Panc1 (cell line): Measurements from ENCODE around the gene TSHZ2. TPM values are rescaled to one million over a fixed set of nuclear protein-coding genes. Genes with fewer than 3 reads are reported as not detected.

ENCODE experiments used
- ATAC-seq: fragments of 200-7000 bp; cut with Tn5 transposase; 2 replicates; pipeline ENCODE4 v1.9.1; 2020; ENCODE audit warnings: mild to moderate bottlenecking, moderate library complexity
- BruUV-seq: library from RNA; stranded (reverse); fragments of 400-500 nt; replicated peaks from 2 replicates; lab custom pipeline; 2021; lab: Mats Ljungman, UMichigan
- CTCF ChIA-PET: fragments of 300-600 bp; sonication (Branson Sonifier 250); formaldehyde crosslinking; loops from one replicate; lab custom pipeline; 2022; ENCODE audit warnings: antibody characterized with exemption; lab: Charles Lee
- POLR2A ChIA-PET: fragments of 300-600 bp; sonication (Branson Sonifier 250); formaldehyde crosslinking; loops from one replicate; lab custom pipeline; 2022; ENCODE audit warnings: antibody characterized with exemption; lab: Charles Lee
- DNase-seq: peaks from one replicate; pipeline ENCODE4 v3.0.0-alpha.2; 2010; ENCODE audit warnings: low read depth, low spot score
- H3K27ac ChIP-seq: 2 replicates; pipeline ENCODE4 v1.5.1; 2011; ENCODE audit warnings: mild to moderate bottlenecking, low read length, inconsistent platforms
- H3K27me3 ChIP-seq: fragments of 200-500 bp; sonication (Bioruptor generic); 2 replicates; pipeline ENCODE4 v1.6.0; 2014; ENCODE audit warnings: low read length, inconsistent platforms; ENCODE audit not compliant: control insufficient read depth, insufficient read depth
- H3K36me3 ChIP-seq: fragments of 200-500 bp; sonication (Bioruptor generic); 2 replicates; pipeline ENCODE4 v1.5.1; 2014; ENCODE audit warnings: inconsistent platforms, mild to moderate bottlenecking, low read length, moderate library complexity; ENCODE audit not compliant: control insufficient read depth, insufficient read depth
- H3K4me1 ChIP-seq: 2 replicates; pipeline ENCODE4 v1.5.1; 2011; ENCODE audit warnings: inconsistent platforms, mild to moderate bottlenecking, low read length, moderate library complexity; ENCODE audit not compliant: control insufficient read depth, insufficient read depth
- H3K4me3 ChIP-seq, 2 experiments: 2 replicates each; pipeline ENCODE4 v1.5.1; 2011 to 2012; ENCODE audit warnings: low read depth in 2 of 2, low read length in 2 of 2, mild to moderate bottlenecking in 2 of 2, inconsistent platforms in 1 of 2, moderate library complexity in 1 of 2
- H3K9me3 ChIP-seq: fragments of 200-500 bp; sonication (Bioruptor generic); 2 replicates; pipeline ENCODE4 v1.5.1; 2014; ENCODE audit warnings: low read depth, mild to moderate bottlenecking, inconsistent platforms, low read length, moderate library complexity; ENCODE audit not compliant: control insufficient read depth, insufficient read depth
- POLR2AphosphoS5 ChIP-seq: IDR thresholded peaks from 2 replicates; pipeline ENCODE4 v1.6.1; 2012; ENCODE audit warnings: mild to moderate bottlenecking, low read depth, low read length, moderate library complexity
- SIN3A ChIP-seq: IDR thresholded peaks from 2 replicates; pipeline ENCODE4 v1.6.1; 2012; ENCODE audit warnings: low read depth, mild to moderate bottlenecking, low read length, moderate library complexity, borderline replicate concordance; ENCODE audit not compliant: insufficient read depth
- TCF7L2 ChIP-seq: IDR thresholded peaks from 2 replicates; pipeline ENCODE4 v1.6.1; 2011; ENCODE audit warnings: mild to moderate bottlenecking, low read depth, low read length, inconsistent platforms
- in situ Hi-C: cut with HindIII; loops from 2 replicates; pipeline ENCODE4 v1.10.0; 2016; ENCODE audit warnings: low sequenced_read_pairs, low pct_unique_long_range_greater_than_20kb
- intact Hi-C: fragments of 100-400 bp; cut with micrococcal nuclease; formaldehyde crosslinking; loops from one replicate; pipeline ENCODE4 v1.10.0; 2022; ENCODE audit not compliant: unreplicated experiment
- total RNA-seq: library from RNA; stranded (reverse); gene quantifications from one replicate; pipeline ENCODE4 v1.2.1, GENCODE V29; 2021; ENCODE audit not compliant: unreplicated experiment
- TF ChIP-seq, protein P1 (sequence below): fragments of 450-650 bp; IDR thresholded peaks from 2 replicates; pipeline ENCODE4 v1.5.1; 2017; ENCODE audit warnings: mild to moderate bottlenecking
- TF ChIP-seq, protein P2 (sequence below), 2 experiments: IDR thresholded peaks; 2 replicates each; pipeline ENCODE4 v1.6.1; 2011 to 2012; ENCODE audit warnings: low read depth in 2 of 2, control low read depth in 1 of 2, low read length in 1 of 2, mild to moderate bottlenecking in 1 of 2, moderate library complexity in 1 of 2; ENCODE audit not compliant: insufficient read depth in 1 of 2

The TSHZ2 gene
- total RNA-seq, 1 experiment from 2014 or later, result 0.36 TPM

DNA sequence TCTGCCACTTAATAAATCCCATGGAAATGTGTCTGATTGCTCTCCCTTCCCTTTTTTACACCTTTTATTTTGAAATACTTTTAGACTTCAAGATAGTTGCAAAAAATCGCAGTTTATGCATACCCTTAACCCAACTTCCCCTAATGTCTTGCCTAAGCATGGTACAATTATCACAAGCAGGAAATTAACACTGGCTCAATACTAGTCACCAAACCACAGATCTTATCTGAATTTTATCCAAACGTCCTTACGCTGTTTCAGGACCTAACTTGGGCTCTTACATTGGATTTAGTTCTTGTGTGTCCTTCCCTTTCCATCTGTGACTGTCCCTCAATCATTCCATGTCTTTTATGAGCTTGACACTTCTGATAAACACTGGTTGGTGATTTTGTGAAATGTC is 475.2 kb downstream of the TSHZ2 start:
- H3K36me3 ChIP-seq, result no peaks in the 10 kb centered on the region

DNA sequence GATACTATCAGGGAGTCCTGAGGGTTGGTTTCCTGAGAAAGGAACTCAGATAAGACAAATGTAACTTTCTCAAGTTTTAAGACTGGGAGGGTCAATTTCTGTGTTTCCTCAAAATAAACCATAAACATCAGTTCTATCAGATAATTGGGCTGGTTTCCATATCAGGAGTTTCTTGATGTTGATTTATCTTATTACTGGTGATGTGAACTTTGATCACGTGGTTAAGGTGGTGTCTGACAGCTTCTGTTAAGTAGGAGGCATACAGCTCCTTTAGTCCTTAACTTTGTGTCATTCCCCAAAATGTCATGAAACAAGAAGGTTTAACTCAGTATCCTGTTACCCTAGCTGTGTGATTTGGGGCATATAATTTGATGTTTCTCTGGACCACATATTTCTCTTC is 476.3 kb downstream of the TSHZ2 start:
- ATAC-seq, result no peak
- POLR2A ChIA-PET, result interaction anchor here (0.7 kb wide), 1 partner anchor 90 kb away, joined by 7 read pairs; no protein-coding TSS in a partner anchor
- Histone ChIP-seq H3K36me3 (no peaks in the 10 kb centered on the region), H3K9me3 (peaks cover 6% of the 10 kb centered on the region; the same call in 1 of the 2 replicates), H3K27ac (no peak overlapping the region), H3K4me3 (no peak overlapping the region), H3K27me3 (no peaks in the 10 kb centered on the region), H3K4me1 (no peaks in the 10 kb centered on the region)
- intact Hi-C loops, result no loop called here
- TF ChIP-seq, protein P1, sequence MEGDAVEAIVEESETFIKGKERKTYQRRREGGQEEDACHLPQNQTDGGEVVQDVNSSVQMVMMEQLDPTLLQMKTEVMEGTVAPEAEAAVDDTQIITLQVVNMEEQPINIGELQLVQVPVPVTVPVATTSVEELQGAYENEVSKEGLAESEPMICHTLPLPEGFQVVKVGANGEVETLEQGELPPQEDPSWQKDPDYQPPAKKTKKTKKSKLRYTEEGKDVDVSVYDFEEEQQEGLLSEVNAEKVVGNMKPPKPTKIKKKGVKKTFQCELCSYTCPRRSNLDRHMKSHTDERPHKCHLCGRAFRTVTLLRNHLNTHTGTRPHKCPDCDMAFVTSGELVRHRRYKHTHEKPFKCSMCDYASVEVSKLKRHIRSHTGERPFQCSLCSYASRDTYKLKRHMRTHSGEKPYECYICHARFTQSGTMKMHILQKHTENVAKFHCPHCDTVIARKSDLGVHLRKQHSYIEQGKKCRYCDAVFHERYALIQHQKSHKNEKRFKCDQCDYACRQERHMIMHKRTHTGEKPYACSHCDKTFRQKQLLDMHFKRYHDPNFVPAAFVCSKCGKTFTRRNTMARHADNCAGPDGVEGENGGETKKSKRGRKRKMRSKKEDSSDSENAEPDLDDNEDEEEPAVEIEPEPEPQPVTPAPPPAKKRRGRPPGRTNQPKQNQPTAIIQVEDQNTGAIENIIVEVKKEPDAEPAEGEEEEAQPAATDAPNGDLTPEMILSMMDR, result no peak
- TF ChIP-seq SIN3A (no peak), POLR2AphosphoS5 (no peak), TCF7L2 (no peak)
- TF ChIP-seq, protein P2, sequence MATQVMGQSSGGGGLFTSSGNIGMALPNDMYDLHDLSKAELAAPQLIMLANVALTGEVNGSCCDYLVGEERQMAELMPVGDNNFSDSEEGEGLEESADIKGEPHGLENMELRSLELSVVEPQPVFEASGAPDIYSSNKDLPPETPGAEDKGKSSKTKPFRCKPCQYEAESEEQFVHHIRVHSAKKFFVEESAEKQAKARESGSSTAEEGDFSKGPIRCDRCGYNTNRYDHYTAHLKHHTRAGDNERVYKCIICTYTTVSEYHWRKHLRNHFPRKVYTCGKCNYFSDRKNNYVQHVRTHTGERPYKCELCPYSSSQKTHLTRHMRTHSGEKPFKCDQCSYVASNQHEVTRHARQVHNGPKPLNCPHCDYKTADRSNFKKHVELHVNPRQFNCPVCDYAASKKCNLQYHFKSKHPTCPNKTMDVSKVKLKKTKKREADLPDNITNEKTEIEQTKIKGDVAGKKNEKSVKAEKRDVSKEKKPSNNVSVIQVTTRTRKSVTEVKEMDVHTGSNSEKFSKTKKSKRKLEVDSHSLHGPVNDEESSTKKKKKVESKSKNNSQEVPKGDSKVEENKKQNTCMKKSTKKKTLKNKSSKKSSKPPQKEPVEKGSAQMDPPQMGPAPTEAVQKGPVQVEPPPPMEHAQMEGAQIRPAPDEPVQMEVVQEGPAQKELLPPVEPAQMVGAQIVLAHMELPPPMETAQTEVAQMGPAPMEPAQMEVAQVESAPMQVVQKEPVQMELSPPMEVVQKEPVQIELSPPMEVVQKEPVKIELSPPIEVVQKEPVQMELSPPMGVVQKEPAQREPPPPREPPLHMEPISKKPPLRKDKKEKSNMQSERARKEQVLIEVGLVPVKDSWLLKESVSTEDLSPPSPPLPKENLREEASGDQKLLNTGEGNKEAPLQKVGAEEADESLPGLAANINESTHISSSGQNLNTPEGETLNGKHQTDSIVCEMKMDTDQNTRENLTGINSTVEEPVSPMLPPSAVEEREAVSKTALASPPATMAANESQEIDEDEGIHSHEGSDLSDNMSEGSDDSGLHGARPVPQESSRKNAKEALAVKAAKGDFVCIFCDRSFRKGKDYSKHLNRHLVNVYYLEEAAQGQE (IDR thresholded peaks at IDR 0.05; ENCODE audit: insufficient read depth in 1 of 2, low read depth in 2 of 2, low read length in 1 of 2), result no peak
- no peak for DNase-seq
- CTCF ChIA-PET, result no interaction called here
- no TSS peak for BruUV-seq
- in situ Hi-C loops, result no loop called here

More for the DNA sequence above, 475.2 kb downstream of the TSHZ2 start:
- DNase-seq (no peak), ATAC-seq (no peak)
- H3K4me1 ChIP-seq, result no peaks in the 10 kb centered on the region
- ChIA-PET CTCF (no interaction called here), POLR2A (no interaction called here)
- H3K27ac ChIP-seq, result no peak overlapping the region
- in situ Hi-C loops, result no loop called here
- H3K4me3 ChIP-seq, result no peak overlapping the region
- intact Hi-C loops, result no loop called here
- peaks cover 6% of the 10 kb centered on the region; the same call in 1 of the 2 replicates for H3K9me3 ChIP-seq
- TF ChIP-seq, protein P1, result no peak
- no peak for TF ChIP-seq TCF7L2
- TF ChIP-seq, protein P2 (IDR thresholded peaks at IDR 0.05; ENCODE audit: insufficient read depth in 1 of 2, low read depth in 2 of 2, low read length in 1 of 2), result no peak
- no peak for TF ChIP-seq SIN3A
- TF ChIP-seq POLR2AphosphoS5, result no peak
- H3K27me3 ChIP-seq, result no peaks in the 10 kb centered on the region
- no TSS peak for BruUV-seq
